BE2C (cell line): Measurements from ENCODE around the gene TMEM38B.
"Not testable (repeated sequence)": the region's sequence is repeated elsewhere in the genome, so short reads cannot be mapped to it uniquely, and the experiment has no call there.

Experiments
- DNase-seq: peaks from one replicate; pipeline ENCODE4 v3.0.0-alpha.2; 2020
- H3K27me3 ChIP-seq: fragments of 250-450 bp; sonication (Bioruptor Pico); 2 replicates; pipeline ENCODE4 v1.5.1; 2020; ENCODE audit warnings: mild to moderate bottlenecking
- H3K36me3 ChIP-seq: fragments of 250-450 bp; sonication (Bioruptor Pico); 2 replicates; pipeline ENCODE4 v1.5.1; 2020; ENCODE audit warnings: mild to moderate bottlenecking
- H3K4me1 ChIP-seq: fragments of 250-450 bp; sonication (Bioruptor Pico); 2 replicates; pipeline ENCODE4 v1.5.1; 2020
- H3K4me3 ChIP-seq: 2 replicates; pipeline ENCODE4 v1.5.1; 2011; ENCODE audit warnings: low read depth, low read length
- H3K9me3 ChIP-seq: fragments of 250-450 bp; sonication (Bioruptor Pico); 2 replicates; pipeline ENCODE4 v1.5.1; 2020
- TF ChIP-seq, protein P1 (sequence below): IDR thresholded peaks from 2 replicates; pipeline ENCODE4 v1.5.1; 2012; ENCODE audit warnings: mild to moderate bottlenecking, low read depth, low read length

TMEM38B gene

DNA sequence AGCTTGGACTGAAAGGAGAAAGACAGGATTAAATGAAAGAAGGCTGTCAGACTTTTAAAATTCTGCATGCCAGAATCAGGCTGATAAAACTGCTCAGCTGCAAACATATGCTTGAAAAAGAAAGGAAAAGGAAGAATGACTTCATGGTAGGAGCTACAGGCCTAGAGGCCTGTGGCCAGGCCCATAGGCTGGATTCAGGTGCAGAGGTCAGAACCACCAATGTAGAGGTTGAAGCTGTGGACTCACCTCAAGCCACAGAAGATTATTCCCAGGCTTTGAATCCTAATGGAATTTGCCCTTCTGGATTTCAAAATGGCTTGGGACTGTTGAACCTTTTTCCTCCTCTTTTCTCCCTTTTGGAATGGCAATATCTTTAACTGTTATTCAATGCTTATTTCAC is 47.7 kb downstream of the TMEM38B start:
- Histone ChIP-seq H3K4me1 (no peaks in the 10 kb centered on the region), H3K9me3 (no peaks in the 10 kb centered on the region), H3K27me3 (no peaks in the 10 kb centered on the region), H3K36me3 (no peaks in the 10 kb centered on the region), H3K4me3 (no peak overlapping the region)
- TF ChIP-seq, protein P1, sequence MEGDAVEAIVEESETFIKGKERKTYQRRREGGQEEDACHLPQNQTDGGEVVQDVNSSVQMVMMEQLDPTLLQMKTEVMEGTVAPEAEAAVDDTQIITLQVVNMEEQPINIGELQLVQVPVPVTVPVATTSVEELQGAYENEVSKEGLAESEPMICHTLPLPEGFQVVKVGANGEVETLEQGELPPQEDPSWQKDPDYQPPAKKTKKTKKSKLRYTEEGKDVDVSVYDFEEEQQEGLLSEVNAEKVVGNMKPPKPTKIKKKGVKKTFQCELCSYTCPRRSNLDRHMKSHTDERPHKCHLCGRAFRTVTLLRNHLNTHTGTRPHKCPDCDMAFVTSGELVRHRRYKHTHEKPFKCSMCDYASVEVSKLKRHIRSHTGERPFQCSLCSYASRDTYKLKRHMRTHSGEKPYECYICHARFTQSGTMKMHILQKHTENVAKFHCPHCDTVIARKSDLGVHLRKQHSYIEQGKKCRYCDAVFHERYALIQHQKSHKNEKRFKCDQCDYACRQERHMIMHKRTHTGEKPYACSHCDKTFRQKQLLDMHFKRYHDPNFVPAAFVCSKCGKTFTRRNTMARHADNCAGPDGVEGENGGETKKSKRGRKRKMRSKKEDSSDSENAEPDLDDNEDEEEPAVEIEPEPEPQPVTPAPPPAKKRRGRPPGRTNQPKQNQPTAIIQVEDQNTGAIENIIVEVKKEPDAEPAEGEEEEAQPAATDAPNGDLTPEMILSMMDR: no peak
- no peak for DNase-seq

DNA sequence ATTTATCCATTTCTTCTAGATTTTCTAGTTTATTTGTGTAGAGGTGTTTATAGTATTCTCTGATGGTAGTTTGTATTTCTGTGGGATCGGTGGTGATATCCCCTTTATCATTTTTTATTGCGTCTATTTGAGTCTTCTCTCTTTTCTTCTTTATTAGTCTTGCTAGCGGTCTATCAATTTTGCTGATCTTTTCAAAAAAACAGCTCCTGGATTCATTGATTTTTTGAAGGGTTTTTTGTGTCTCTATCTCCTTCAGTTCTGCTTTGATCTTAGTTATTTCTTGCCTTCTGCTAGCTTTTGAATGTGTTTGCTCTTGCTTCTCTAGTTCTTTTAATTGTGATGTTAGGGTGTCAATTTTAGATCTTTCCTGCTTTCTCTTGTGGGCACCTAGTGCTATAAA is 53.0 kb downstream of the TMEM38B start:
- H3K9me3 ChIP-seq, H3K4me3 ChIP-seq, DNase-seq, H3K36me3 ChIP-seq, H3K27me3 ChIP-seq, H3K4me1 ChIP-seq: not testable (repeated sequence)

DNA sequence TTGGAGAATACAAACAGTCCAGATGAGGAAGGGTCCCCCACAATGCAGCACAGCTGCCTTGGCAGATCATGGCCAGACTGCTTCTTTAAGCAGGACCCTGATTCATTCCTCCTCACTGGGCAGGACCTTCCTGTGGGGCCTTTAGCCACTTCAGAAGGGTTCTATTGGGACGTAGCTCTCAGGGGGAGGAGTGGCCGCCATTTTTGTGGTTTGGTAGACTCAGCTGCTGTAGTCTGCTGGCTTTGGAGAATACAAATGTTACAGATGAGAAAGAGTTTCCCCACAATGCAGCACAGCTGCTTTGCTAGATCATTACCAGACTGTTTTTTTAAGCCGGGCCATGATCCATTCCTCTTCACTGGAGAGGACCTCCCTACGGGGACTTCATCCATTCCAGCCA is 57.4 kb downstream of the TMEM38B start:
- TF ChIP-seq, protein P1: no peak
- no peak overlapping the region for H3K4me3 ChIP-seq
- no peaks in the 10 kb centered on the region for H3K27me3 ChIP-seq
- H3K4me1 ChIP-seq: no peaks in the 10 kb centered on the region
- no peak for DNase-seq
- no peaks in the 10 kb centered on the region for H3K36me3 ChIP-seq
- no peaks in the 10 kb centered on the region for H3K9me3 ChIP-seq

DNA sequence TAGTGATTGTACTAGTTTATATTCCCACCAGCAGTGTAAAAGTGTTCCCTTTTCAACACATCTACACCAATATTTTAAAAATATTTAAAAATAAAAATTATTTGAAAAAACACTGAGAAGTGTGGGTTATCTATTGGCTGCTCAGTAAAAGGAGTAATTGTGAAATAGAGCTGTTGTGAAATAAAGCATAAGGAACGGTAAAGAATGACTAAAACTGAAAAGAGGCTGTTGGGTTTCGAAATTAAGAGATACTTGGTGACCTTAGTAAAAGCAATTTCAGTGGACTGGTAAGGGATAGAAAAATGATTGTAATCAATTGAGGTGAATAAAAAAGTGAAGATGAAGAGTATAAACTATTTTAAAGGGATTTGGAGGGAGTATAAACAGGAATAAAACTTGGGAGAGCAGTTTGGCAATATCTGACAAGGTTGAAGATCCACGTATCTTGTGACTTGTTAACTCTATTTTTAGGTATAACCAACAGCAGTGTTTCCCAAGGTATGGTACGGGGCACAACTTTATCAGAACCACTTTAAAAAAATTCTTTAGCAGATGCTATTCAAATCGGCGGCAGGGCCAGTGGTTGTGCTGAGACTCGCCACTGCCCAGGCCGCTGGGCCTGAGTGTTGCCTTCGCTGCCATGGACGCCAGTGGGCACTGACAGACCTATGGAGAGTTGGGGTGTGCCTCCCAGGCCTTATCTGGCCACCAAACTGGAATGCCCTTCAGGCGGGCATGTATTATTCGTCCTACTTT is 63.3 kb downstream of the TMEM38B start:
- no peak overlapping the region for H3K4me3 ChIP-seq
- no peaks in the 10 kb centered on the region for H3K9me3 ChIP-seq
- no peaks in the 10 kb centered on the region for H3K36me3 ChIP-seq
- no peaks in the 10 kb centered on the region for H3K27me3 ChIP-seq
- no peaks in the 10 kb centered on the region for H3K4me1 ChIP-seq
- TF ChIP-seq, protein P1: no peak
- DNase-seq: no peak

DNA sequence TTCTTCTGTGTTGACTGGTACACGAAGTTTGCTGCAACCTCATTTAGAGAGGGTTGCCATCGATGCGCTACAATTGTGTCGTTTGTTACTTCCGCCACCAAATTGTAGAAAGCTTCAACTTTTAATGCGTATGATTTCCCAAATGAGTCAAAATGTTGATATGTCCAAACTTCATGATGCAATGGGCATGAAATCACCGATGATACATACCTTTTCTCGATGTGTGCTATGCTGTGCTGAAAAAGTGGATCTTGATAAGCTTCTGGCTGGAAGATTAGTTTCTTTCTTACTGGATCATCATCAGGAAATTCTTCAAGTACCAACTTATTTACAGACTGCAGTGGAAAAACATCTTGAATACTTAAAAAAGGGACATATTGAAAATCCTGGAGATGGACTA is 65.7 kb downstream of the TMEM38B start:
- H3K4me1 ChIP-seq: no peaks in the 10 kb centered on the region
- DNase-seq: no peak
- no peaks in the 10 kb centered on the region for H3K36me3 ChIP-seq
- TF ChIP-seq, protein P1: no peak
- no peaks in the 10 kb centered on the region for H3K9me3 ChIP-seq
- H3K4me3 ChIP-seq: no peak overlapping the region
- no peaks in the 10 kb centered on the region for H3K27me3 ChIP-seq

DNA sequence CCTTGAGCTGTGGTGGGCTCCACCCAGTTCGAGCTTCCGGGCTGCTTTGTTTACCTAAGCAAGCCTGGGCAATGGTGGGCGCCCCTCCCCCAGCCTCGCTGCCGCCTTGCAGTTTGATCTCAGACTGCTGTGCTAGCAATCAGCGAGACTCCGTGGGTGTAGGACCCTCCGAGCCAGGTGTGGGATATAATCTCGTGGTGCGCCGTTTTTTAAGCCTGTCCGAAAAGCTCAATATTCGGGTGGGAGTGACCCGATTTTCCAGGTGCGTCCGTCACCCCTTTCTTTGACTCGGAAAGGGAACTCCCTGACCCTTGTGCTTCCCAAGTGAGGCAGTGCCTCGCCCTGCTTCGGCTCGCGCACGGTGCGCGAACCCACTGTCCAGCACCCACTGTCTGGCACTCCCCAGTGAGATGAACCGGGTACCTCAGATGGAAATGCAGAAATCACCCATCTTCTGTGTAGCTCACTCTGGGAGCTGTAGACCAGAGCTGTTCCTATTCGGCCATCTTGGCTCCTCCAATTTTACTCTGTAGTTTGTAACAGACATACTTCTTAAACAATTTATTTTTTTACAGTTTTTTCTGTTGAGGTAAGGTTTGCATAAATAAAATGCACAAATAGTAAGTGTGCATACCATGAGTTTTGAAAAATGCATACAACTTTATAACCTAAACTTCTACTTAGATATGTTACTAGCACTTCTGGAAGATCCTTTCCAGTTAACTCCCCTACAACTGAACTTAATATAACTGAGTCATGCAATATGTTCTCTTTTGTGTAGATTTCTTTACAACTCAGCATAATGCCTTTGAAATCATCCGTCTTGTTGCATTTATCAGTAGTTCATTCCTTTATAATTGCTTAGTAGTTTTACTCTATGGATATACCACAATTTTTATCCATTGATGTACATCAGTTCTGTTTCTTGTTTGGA is 88.5 kb downstream of the TMEM38B start:
- not testable (repeated sequence) for H3K4me3 ChIP-seq, H3K27me3 ChIP-seq, H3K4me1 ChIP-seq, H3K9me3 ChIP-seq, H3K36me3 ChIP-seq, DNase-seq

DNA sequence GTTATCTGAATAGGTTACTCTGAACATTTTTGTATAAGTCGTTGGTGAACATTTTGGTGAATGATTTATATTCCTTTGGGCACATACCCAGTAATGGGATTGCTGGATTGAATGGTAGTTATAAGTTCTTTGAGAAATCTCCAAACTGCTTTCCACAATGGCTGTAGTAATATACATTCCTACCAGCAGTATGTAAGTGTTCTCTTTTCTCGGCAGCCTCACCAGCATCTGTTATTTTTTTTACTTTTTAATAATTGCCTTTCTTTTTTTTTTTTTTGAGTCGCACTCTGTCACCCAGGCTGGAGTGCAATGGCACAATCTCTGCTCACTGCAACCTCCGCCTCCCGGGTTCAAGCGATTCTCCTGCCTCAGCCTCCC is 89.1 kb downstream of the TMEM38B start:
- not testable (repeated sequence) for H3K9me3 ChIP-seq, H3K36me3 ChIP-seq, H3K27me3 ChIP-seq, H3K4me3 ChIP-seq, DNase-seq, H3K4me1 ChIP-seq

DNA sequence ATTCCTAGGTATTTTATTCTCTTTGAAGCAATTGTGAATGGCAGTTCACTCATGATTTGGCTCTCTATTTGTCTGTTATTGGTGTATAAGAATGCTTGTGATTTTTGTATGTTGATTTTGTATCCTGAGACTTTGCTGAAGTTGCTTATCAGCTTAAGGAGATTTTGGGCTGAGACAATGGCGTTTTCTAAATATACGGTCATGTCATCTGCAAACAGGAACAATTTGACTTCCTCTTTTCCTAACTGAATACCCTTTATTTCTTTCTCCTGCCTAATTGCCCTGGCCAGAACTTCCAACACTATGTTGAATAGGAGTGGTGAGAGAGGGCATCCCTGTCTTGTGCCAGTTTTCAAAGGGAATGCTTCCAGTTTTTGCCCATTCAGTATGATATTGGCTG is 92.5 kb downstream of the TMEM38B start:
- not testable (repeated sequence) for DNase-seq, H3K9me3 ChIP-seq, H3K4me1 ChIP-seq, H3K4me3 ChIP-seq, H3K27me3 ChIP-seq, H3K36me3 ChIP-seq
